IPS DF 19.7 (cell line): ENCODE results near the gene MTA1.

ENCODE experiments used
- DNase-seq: peaks from one replicate; pipeline ENCODE4 v3.0.0-alpha.2; 2013; ENCODE audit warnings: low read depth, low spot score

The MTA1 gene

DNA sequence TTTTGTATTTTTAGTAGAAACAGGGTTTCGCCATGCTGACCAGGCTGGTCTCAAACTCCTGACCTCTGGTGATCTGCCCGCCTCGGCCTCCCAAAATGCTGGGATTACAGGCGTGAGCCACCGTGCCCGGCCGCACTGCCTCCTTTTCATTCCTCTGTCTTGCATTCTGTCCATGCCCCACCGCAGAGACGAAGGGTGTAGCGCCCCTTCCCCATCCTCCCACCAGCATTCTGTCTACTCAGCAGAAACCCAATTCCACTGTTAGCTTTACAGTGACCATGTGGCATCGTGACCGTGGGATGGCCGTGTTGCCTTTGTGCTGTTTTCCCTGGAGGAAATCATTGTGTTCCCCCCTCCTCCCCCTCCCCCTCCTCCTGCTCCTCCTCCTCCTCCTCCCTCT is 11.0 kb upstream of the MTA1 start:
- DNase-seq = no peak

DNA sequence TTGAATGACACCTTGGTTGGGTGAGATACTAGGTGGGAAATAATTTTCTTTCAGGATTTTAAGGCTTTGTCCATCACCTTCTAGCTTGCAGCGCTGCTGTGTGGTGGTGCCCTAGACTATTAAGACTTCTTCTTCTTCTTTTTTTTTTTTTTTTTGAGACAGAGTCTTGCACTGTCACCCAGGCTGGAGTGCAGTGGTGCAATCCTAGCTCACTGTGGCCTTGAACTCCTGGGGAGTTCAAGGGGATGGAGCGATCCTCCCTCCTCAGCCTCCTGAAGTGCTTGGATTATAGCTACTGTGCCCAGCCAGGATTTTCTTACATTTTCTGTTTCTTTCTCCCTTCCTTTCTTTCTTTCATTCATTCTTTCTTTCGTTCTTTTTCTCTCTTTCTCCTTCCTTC is 10.3 kb upstream of the MTA1 start:
- no peak for DNase-seq

DNA sequence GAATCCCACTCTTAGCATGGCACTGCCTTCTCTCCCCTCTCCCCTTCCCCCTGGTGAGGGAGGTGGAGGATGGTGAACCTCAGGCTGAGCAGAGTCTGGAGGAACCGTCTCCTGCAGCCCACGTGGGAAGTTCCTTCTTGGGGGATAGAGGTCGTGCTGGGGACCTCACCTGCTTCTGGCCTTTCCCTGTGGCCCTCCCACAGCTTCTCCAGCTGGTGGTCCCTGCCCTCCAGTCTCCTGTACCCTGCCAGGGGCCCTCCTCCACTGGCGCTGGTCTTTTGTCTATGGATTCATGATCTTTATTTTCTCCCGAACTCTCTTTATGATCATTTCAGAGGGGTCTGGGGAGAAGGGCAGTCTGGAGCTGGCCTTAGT is 9.0 kb upstream of the MTA1 start:
- DNase-seq = no peak

DNA sequence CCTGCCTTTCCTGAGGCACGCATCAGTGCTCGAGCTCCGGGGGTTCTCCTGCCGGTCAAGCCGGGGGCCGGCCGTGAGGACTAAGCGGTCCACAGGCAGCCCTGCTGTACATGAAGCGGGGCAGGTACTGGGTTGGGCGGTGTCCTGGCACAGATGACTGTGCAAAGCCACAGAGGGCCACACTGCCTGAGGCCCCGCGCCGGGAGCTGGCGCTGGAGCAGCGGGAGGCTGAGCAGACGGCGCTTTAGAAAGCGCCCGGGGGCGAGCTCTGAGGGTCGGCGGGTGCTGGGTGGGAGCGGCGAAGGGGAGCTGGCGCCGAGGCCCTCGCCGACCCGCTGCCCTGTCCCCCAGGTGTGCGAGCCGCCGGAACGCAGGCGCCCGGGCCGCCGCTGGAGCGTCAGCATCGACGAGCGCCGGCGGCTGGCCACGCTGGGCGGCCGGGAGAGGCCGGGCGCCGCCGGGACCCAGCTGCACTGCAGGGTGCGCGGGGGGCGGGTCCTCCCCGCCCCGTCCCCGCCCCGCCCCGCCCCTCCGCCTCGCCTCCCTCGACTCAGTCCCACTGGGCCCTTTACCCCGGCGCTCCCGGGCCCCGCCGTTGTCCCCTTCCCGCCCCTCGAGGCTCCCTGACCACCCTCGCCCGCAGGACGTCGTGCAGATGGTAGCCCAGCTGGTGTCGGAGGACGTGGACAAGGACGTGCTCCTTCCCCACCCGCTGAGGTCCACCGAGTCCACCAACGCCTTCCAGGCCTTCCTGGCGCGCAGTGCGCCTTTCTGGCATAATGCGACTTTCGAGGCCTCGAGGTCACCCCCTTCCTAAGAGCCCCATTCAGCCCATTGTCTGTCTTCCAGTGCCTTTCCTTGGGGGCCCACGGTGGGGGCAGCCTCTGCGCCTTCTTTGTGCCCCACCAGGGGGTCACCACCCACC is 8.3 kb upstream of the MTA1 start:
- no peak for DNase-seq

DNA sequence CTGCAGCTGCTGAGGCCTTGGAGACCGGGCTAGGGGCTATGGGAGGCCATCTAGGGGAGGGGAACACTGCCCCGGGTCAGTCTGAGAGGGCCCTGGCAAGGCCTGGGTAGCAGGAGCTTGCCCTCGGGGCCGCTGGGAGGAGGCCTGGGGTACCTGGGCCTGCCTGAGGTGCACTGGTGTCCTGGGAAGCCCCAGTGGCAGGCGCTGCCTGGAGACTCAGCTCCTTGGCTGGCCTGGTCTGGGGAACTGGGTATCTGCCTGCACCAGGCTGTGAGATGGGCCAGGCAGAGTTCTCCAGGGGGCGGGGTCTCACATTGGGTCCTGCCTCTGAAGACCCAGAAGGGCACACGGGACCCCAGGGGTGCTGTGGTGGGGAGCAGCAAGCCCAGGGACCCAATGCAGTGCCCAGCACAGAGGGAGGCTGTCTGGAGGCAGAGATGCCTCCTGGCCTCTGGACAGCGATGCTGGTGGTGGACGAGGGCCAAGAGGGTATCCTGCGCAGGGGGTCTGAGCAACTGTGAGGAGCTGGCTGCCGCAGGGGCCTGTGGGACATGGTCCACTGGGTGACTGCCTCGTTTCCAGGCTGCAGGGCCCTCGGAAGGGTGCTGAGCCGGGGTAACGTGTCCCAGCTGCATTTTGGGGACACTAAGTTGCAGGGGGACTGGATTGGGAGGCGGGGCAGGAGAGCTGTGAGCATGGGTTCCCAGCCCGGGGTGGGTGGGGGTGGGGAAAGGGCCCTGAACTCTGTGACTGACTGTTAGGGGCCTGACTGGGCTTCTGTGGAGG is 7.4 kb upstream of the MTA1 start:
- DNase-seq = no peak

DNA sequence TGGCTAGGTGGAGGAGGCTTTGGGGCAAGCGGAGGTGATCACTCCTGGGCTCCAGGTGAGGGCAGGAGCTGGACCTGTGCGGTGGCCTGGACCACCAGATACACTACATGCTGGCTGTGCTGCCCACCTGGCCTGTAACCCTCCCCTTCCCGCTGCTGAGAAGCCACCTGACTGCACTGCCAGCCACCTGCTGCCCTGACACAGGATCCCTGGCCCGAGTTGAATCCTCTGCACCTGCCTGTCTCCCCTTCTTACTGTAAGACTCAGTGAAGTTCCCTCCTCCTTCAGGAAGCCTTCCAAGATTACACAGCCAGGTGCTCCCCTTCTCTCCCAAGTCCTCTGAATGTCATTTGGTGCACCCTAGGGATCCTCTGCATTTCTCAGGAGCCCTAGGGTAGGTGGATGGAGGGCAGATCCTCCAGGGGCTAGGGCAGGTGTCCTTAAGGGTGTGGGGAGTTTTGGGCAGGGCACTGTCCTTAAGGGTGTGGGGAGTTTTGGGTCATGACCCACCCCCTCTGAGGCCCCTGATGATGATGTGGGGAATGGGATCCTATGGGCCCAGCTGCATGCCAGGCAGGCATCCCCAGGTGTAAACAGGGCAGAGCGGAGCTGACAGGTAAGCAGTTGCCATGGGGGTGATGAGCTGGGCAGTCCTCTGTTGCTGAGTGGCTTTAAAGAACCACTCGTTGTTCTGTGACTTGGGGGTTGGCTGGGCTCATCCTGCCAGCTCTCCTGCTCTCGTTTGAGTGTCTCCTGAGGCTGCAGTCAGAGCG is 6.7 kb upstream of the MTA1 start:
- DNase-seq = no peak

DNA sequence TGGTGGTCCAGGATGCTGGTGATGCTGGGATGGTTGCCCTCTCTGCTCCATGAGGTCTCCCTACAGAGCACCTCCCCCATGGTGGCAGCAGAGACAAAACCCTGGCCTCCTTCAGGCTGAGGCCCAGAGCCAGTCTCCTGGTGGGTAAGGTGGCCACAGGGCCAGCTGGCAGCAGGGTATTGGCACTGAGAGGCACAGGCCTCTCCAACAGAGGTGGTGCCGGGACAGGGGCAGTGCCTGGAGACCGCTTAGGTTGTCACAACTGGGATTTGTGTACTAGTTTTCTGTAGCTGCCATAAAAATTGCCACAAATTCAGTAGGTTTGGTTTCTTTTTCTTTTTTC is 6.1 kb upstream of the MTA1 start:
- DNase-seq = no peak

DNA sequence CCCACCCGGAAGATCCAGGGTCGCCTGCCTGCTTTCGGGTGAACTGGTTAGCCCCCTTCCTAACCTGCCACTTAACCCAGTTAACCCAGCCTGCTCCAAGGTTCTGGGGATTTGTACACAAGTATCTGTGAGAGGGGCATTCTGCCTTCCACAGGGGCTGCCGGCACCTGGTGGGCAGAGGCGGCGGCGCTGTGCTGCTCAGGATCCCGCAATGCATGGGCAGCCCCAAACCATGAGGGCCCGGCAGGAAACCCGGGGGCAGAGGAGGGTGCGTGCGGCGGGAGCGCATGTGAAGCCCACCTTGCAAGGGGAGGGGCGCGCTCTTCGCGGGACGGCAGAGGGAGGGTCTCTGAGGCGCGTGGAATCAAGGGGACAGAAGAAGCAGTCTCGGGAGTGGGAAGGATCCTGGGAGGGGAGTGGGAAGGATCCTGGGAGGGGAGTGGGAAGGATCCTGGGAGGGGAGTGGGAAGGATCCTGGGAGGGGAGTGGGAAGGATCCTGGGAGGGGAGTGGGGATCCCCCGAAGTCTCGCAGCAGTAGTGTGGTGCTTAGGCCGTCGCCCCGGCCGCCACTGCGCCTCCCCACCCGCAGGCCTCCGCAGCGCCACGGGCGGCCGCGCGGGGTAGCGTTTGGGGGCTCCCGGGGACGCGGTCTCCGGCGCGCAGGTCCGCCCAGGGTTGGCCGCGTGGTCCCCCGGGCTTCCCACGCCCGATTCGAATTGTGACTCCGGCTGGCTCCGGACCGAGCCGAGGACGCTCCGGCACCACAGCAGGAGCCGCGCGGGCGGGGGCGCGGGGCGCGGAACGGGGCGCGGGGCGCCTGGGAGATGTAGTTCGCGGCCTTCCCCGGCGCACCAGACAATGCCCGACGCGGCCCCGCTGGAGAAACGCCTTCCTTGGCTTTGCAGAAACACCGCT is 4.9 kb upstream of the MTA1 start:
- DNase-seq = no peak

DNA sequence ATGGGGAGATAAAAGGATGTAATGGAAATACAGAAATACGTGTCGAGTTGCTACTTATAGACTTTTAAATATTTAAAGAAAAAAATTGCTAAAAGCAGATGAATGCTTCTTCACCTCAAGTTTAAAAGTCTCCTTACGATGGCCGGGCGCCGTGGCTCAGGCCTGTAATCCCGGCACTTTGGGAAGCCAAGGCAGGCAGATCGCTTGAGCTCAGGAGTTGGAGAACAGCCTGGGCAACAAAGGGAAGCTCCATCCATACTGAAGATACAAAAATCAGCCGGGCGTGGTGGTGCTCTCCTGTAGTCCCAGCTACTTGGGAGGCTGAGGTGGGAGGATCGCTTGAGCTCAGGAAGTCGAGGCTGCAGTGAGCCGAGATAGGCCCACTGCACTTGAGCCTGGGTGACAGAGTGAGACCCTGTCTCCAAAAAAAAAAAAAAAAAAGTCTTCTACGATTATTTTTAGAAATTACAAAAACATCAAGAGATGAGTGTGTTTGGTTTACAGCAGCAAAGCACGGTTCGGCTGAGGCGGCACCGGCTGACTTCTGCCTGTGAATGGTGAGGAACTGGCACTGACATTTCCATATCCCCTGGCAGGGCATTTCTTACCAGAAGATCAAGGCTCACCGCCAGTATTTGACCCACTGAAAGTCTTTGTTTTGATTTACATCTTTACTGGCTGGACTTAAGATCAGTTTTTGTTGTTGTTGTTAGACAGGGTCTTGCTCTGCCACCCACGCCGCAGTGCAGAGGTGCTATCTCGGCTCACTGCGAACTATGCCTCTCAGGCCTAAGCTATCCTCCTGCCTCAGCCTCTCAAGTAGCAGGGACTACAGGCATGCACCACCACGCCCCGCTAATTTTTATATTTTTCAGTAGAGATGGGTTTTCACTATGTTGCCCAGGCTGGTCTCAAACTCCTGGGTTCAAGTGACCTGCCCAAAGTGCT is 3.9 kb upstream of the MTA1 start:
- DNase-seq = no peak

DNA sequence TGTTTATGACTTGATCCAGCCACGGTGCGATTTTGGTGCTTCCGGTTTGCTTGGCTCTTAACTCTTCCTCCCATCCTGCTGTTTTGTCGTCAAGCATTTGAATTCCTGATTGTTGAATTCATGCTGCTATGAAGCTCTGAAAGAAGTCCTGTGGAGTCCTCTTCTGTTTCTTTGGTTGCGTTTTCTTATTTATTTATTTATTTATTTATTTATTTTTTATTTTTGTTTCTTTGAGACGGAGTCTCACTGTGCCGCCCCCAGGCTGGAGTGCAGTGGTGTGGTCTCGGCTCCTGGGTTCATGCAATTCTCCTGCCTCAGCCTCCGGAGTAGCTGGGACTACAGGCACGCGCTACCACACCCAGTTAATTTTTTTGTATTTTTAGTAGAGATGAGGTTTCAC is 3.0 kb upstream of the MTA1 start:
- DNase-seq = no peak

DNA sequence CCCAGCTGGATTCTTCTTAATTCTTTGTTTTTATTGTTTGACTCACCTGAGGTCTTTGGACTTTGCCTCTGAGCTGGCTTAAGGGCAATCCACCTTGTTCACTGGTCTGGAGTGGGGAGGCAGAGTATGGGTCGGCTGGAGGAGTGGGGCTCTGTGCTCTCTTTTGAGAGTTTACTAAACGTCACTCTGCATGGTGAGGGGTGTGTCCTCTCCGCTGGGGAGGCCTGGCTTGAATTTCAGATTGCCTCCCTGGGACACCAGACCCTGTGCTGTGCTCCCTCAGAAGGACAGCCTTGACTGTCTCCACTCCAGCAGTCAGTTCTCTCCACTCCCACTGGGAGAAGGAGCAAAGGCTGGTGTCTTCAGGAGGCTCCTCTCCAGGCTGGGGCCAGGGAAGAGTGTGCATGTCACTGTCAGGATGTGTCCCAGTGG is 1.9 kb upstream of the MTA1 start:
- DNase-seq = no peak

DNA sequence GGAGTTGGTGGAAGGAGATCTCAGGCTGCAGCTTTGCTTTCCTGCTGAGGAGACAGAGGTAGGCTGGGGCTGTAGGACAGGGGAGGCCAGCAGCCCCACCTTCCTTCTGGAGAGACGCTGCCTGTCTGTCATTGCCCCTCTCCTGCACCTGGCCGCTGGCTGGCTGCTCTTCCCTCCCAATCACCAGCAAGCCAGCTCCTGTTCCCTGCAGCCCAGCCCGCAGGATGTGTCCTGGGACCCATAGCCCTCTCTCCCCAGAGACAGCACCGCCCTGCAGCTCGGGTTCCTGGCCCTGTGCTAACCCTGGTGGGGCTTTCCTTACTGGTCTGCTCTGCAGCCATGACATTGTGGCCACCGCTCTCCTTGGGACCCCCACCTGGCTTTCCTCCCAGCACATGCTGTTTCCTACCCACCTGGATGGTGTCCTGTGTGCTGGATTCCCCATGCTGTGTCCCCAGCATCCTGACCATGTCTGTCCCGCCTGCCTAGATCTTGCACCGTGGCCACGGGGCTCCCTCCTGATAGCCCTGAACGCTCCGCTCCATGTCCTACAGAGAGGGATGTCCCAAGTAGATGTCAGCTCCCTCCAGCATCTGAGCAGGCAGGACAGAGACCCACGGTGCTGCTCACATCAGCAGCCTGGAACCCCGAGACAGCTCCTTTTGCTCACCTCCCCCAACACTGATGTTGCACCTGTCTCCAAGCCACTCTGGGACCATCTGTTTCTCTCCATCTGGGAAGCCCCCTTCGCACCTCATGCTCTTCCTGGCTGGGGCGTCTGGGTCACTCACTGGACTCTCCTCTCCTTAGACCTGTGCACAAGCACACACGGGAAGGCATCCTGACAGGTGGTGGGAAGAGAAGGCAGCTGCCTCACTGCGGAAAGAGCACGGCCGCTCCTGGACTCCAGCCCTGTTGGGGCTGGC is 1.1 kb upstream of the MTA1 start:
- no peak for DNase-seq

DNA sequence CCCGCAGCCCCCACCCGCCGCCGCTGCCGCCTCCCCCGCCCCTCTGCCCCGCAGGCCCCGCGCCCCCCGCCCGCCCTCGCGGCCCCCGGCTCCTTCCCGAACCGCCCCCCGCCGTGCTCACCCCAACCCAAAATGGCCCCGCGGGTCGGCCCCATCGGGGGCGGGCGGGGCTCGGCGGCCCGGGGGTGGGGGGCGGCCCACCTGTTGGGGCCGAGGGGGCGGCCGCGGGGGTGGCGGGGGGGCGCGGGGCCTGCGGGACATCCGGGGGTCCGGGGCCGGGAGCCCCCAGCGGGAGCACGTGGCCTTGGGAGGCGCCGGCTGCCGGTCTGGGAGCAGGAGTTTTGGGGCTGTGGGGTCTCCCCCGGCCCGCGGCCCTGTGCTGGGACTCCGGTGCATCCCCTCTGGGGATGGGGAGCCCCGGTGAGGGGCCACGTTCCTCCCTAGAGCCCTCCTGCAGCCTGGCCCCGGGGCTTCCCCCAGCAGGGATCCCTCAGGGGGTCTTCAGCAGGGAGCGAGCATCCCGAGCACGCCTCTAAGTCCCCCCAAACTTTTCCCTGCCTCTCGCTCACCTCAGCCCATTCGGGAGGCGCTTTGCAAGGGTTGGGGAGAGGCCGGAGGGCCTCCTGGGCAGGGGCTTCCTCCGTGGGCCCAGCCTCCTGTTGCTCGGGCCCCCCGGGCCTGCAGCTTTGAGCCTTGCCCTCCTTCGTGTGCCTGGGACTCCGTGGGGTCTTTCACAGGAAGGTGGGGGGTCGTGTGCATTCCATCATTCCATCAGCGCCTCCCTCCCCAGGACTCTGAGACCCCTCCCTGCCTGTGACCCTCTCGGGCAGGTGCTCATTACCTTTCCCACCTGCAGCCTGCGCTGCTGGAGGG is 710 bp downstream of the MTA1 start:
- DNase-seq = no peak

DNA sequence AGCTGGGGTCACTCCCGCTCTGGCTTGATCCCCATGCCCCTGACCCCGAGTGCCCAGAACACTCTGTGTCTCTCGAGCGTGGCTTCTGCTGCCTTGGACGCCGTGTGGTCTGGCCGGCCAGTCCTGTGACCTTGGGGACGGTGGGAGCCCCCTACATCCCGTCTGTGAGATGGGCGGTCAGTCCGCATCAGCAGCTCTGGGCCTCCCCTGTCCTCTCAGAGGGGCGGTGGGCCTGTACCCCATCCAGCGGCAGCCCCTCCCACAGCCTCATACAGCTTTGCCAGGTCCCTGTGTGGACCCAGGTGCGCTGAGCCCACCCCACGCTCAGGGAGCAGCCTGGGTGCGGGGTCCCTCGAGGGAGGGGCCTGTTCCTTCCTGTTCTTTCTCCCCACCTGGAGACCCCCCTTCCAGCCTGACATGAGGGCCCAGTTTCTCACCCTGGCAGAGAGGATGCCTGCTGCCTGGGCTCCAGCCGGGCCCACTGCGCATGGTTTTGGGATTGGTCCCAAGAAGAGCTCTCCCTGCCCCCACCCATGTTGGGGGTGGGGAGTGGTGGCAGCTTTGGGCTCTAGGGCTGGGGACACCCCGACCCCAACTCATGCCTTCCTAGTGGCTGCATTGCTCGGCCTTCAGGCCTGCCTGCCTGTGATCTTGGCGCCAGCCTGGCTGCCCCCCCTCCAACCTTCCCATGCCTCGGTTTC is 1.5 kb downstream of the MTA1 start:
- no peak for DNase-seq

DNA sequence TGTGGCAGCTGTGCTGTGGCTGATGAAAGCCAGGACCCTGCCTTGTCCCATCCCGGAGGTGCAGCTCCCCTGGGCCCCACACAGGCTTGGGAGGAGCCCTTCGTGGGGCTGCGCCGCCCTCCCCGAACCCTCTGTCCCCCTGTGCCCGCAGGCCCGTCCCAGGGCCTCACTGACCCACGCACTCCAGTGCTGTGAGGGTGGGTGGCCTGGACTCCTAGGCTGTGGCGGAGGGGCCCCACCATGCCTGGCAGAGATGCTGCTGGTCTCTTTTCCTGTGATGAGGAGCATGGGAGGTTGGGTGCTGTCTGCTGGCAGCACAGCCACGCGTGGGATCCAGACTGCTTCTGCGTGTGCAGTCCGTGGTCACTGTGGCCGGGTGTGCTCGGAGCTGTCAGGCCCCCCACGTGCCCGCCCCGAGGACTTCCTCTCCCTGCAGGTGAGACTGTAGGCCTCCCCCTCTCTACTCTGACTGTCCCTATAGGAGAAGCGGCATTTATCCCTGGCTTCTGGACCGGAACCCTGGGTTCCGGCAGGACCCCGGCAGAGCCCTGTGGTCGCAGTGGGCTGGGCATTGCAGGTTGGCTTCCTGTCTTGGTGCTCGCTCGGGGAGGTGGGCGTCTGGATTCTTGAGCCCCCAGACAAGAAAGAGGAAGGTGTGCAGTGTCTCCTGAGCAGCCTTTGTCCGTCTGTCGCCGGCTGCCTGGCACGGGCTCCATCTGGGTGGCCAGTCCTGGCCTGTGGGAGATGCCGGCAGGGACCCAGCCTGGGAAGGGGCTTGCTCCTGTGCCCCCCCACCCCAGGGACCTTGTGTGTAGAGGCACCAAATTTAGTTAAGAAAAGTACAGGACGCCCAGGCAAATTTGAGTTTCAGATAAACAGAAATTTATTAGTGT is 2.3 kb downstream of the MTA1 start:
- DNase-seq = no peak
